MM.1S (cell line): Measurements from ENCODE around the gene FAM234A.

Source experiments
- DNase-seq: peaks from one replicate; pipeline ENCODE4 v3.0.0-alpha.2; 2015
- H2AFZ ChIP-seq: fragments of 300-600 bp; sonication (generic); 2 replicates; pipeline ENCODE4 v1.6.0; 2016; ENCODE audit warnings: antibody characterized with exemption, low read length
- H3F3A ChIP-seq: fragments of 300-600 bp; sonication (generic); 2 replicates; pipeline ENCODE4 v1.6.1; 2016; ENCODE audit warnings: mild to moderate bottlenecking, antibody characterized with exemption, low read length, moderate library complexity, mixed read lengths; ENCODE audit not compliant: insufficient read depth
- H3K27ac ChIP-seq: fragments of 300-600 bp; sonication (generic); 2 replicates; pipeline ENCODE4 v1.5.1; 2016; ENCODE audit warnings: mild to moderate bottlenecking, low read length
- H3K27me3 ChIP-seq: fragments of 300-600 bp; sonication (generic); replicated peaks from 2 replicates; pipeline ENCODE4 v1.6.0; 2016; ENCODE audit warnings: low read length; ENCODE audit not compliant: insufficient read depth
- H3K36me3 ChIP-seq: fragments of 300-600 bp; sonication (generic); replicated peaks from 2 replicates; pipeline ENCODE4 v1.6.1; 2016; ENCODE audit warnings: mild to moderate bottlenecking, low read length, mixed read lengths; ENCODE audit not compliant: insufficient read depth
- H3K4me1 ChIP-seq: fragments of 300-600 bp; sonication (generic); 2 replicates; pipeline ENCODE4 v1.6.1; 2016; ENCODE audit warnings: low read length, mixed read lengths
- H3K4me2 ChIP-seq: fragments of 300-600 bp; sonication (generic); 2 replicates; pipeline ENCODE4 v1.6.0; 2016; ENCODE audit warnings: low read depth, low read length
- H3K4me3 ChIP-seq: fragments of 300-600 bp; sonication (generic); 2 replicates; pipeline ENCODE4 v1.5.1; 2016; ENCODE audit warnings: low read length, mixed read lengths
- H3K79me2 ChIP-seq: fragments of 300-600 bp; sonication (generic); 2 replicates; pipeline ENCODE4 v1.6.1; 2016; ENCODE audit warnings: mixed run types, low read length, mixed read lengths
- H3K9ac ChIP-seq: fragments of 300-600 bp; sonication (generic); 2 replicates; pipeline ENCODE4 v1.6.1; 2016; ENCODE audit warnings: low read length, mixed read lengths
- H3K9me2 ChIP-seq: fragments of 300-600 bp; sonication (generic); replicated peaks from 2 replicates; pipeline ENCODE4 v1.6.1; 2016; ENCODE audit warnings: mild to moderate bottlenecking, low read length, mixed read lengths; ENCODE audit not compliant: insufficient read depth
- H3K9me3 ChIP-seq: fragments of 300-600 bp; sonication (generic); replicated peaks from 2 replicates; pipeline ENCODE4 v1.6.1; 2016; ENCODE audit warnings: mild to moderate bottlenecking, low read length, mixed read lengths; ENCODE audit not compliant: insufficient read depth
- H4K20me1 ChIP-seq: fragments of 300-600 bp; sonication (generic); 2 replicates; pipeline ENCODE4 v1.6.1; 2016; ENCODE audit warnings: mild to moderate bottlenecking, low read length, moderate library complexity, mixed read lengths; ENCODE audit not compliant: insufficient read depth
- CTCF ChIP-seq: fragments of 300-600 bp; sonication (generic); IDR thresholded peaks from 2 replicates; pipeline ENCODE4 v1.5.1; 2016; ENCODE audit warnings: antibody characterized with exemption, low read length, mixed read lengths
- EZH2 ChIP-seq: fragments of 300-600 bp; sonication (generic); optimal IDR thresholded peaks from 2 replicates; pipeline ENCODE3; 2017; ENCODE audit warnings: low read depth, mild to moderate bottlenecking, antibody characterized with exemption, low read length, mixed read lengths
- EZH2phosphoT487 ChIP-seq: fragments of 300-600 bp; sonication (generic); IDR thresholded peaks from 2 replicates; pipeline ENCODE4 v1.6.1; 2018; ENCODE audit warnings: antibody characterized with exemption, low read length

FAM234A gene

GRCh38 chr16:191831-192230 lies 42.8 kb upstream of the FAM234A start:
- no peaks in the 10 kb centered on the region for H3K9me2 ChIP-seq
- H3K4me1 ChIP-seq: no peaks in the 10 kb centered on the region
- no peak overlapping the region for H3K9ac ChIP-seq
- no peaks in the 10 kb centered on the region for H3K9me3 ChIP-seq
- TF ChIP-seq EZH2 (no peak), EZH2phosphoT487 (no peak), CTCF (no peak)
- no peaks in the 10 kb centered on the region for H3K27me3 ChIP-seq
- H3K4me2 ChIP-seq: no peak overlapping the region
- H3K36me3 ChIP-seq: no peaks in the 10 kb centered on the region
- H3F3A ChIP-seq: no peaks in the 10 kb centered on the region
- H4K20me1 ChIP-seq: no peaks in the 10 kb centered on the region
- DNase-seq: no peak
- H3K27ac ChIP-seq: no peak overlapping the region
- H3K4me3 ChIP-seq: no peak overlapping the region
- H2AFZ ChIP-seq: no peak overlapping the region
- no peaks in the 10 kb centered on the region for H3K79me2 ChIP-seq

GRCh38 chr16:192686-193085 lies 41.9 kb upstream of the FAM234A start:
- H3K27ac ChIP-seq: no peak overlapping the region
- TF ChIP-seq CTCF (no peak), EZH2 (no peak), EZH2phosphoT487 (no peak)
- no peak overlapping the region for H3K4me3 ChIP-seq
- H2AFZ ChIP-seq: no peak overlapping the region
- no peaks in the 10 kb centered on the region for H3K9me3 ChIP-seq
- H3K27me3 ChIP-seq: no peaks in the 10 kb centered on the region
- H3K36me3 ChIP-seq: no peaks in the 10 kb centered on the region
- H4K20me1 ChIP-seq: no peaks in the 10 kb centered on the region
- no peak overlapping the region for H3K4me2 ChIP-seq
- H3K4me1 ChIP-seq: no peaks in the 10 kb centered on the region
- no peak overlapping the region for H3K9ac ChIP-seq
- no peaks in the 10 kb centered on the region for H3K79me2 ChIP-seq
- no peak for DNase-seq
- H3F3A ChIP-seq: no peaks in the 10 kb centered on the region
- no peaks in the 10 kb centered on the region for H3K9me2 ChIP-seq

- no peak overlapping the region for H3K27ac ChIP-seq
- DNase-seq: no peak
- H4K20me1 ChIP-seq: no peaks in the 10 kb centered on the region
- no peaks in the 10 kb centered on the region for H3K9me3 ChIP-seq
- H3K9me2 ChIP-seq: no peaks in the 10 kb centered on the region
- no peaks in the 10 kb centered on the region for H3K36me3 ChIP-seq
- TF ChIP-seq CTCF (no peak), EZH2phosphoT487 (no peak), EZH2 (no peak)
- H3F3A ChIP-seq: no peaks in the 10 kb centered on the region
- H3K27me3 ChIP-seq: no peaks in the 10 kb centered on the region
- H3K4me2 ChIP-seq: no peak overlapping the region
- no peak overlapping the region for H2AFZ ChIP-seq
- H3K4me3 ChIP-seq: no peak overlapping the region
- H3K79me2 ChIP-seq: peaks cover 3% of the 10 kb centered on the region; the same call in 1 of the 2 replicates
- no peaks in the 10 kb centered on the region for H3K4me1 ChIP-seq
- H3K9ac ChIP-seq: no peak overlapping the region
Observed at GRCh38 chr16:193441-193840, 41.2 kb upstream of the FAM234A start.
